Keratinocyte (primary cell): ENCODE measurements around the gene KNCN. TPM values are rescaled to one million over a fixed set of nuclear protein-coding genes. Genes with fewer than 3 reads are reported as not detected.

Experiments used
- DNase-seq: peaks from one replicate; pipeline ENCODE4 v3.0.0-alpha.2; 2011; ENCODE audit warnings: low read depth, missing footprints, low spot score
- FAIRE-seq: peaks from 2 replicates; lab custom pipeline; 2011; peaks lifted over from hg19 to GRCh38; lab: Jason Lieb, UNC
- H2AFZ ChIP-seq: 2 replicates; pipeline ENCODE4 v1.6.0; 2012; ENCODE audit warnings: low read length, control low read depth, inconsistent platforms; ENCODE audit not compliant: control insufficient read depth
- H3K27ac ChIP-seq: 2 replicates; pipeline ENCODE4 v1.5.1; 2011; ENCODE audit warnings: low read length; ENCODE audit not compliant: control insufficient read depth, insufficient read depth
- H3K27me3 ChIP-seq: 3 replicates; pipeline ENCODE4 v1.6.0; 2011; ENCODE audit warnings: low read length; ENCODE audit not compliant: control insufficient read depth, insufficient read depth; ENCODE audit errors: extremely low read depth
- H3K36me3 ChIP-seq, 2 experiments: 2 replicates in 1 of 2; 3 replicates in 1 of 2; pipeline ENCODE4 v1.5.1; 2011; ENCODE audit warnings: low read length in 2 of 2, mild to moderate bottlenecking in 1 of 2; ENCODE audit not compliant: control insufficient read depth in 2 of 2, insufficient read depth in 2 of 2; ENCODE audit errors: extremely low read depth in 1 of 2
- H3K4me1 ChIP-seq: 3 replicates; pipeline ENCODE4 v1.5.1; 2011; ENCODE audit warnings: low read length; ENCODE audit not compliant: control insufficient read depth, insufficient read depth; ENCODE audit errors: extremely low read depth
- H3K4me2 ChIP-seq: 3 replicates; pipeline ENCODE4 v1.6.0; 2011; ENCODE audit warnings: low read depth, low read length; ENCODE audit not compliant: control insufficient read depth, insufficient read depth; ENCODE audit errors: extremely low read depth
- H3K4me3 ChIP-seq, 3 experiments: fragments of 200-600 bp in 1 of 3; sonication (generic) in 1 of 3; 2 replicates in 2 of 3; 3 replicates in 1 of 3; pipeline ENCODE4 v1.5.1; 2011 to 2016; ENCODE audit warnings: low read length in 3 of 3, mild to moderate bottlenecking in 3 of 3, control low read depth in 2 of 3, inconsistent platforms in 1 of 3, low read depth in 1 of 3, mixed read lengths in 1 of 3, mixed run types in 1 of 3, moderate library complexity in 1 of 3; ENCODE audit not compliant: control insufficient read depth in 2 of 3, insufficient read depth in 2 of 3; ENCODE audit errors: extremely low read depth in 1 of 3
- H3K79me2 ChIP-seq: 2 replicates; pipeline ENCODE4 v1.6.0; 2012; ENCODE audit warnings: low read length; ENCODE audit not compliant: control insufficient read depth, insufficient read depth
- H3K9ac ChIP-seq: 3 replicates; pipeline ENCODE4 v1.6.0; 2011; ENCODE audit warnings: low read length; ENCODE audit not compliant: control insufficient read depth, insufficient read depth; ENCODE audit errors: extremely low read depth
- H3K9me1 ChIP-seq: 3 replicates; pipeline ENCODE4 v1.6.0; 2011; ENCODE audit warnings: low read length; ENCODE audit not compliant: control insufficient read depth, insufficient read depth; ENCODE audit errors: extremely low read depth
- H3K9me3 ChIP-seq: 2 replicates; pipeline ENCODE4 v1.5.1; 2012; ENCODE audit warnings: low read depth, low read length; ENCODE audit not compliant: control insufficient read depth
- H4K20me1 ChIP-seq: 3 replicates; pipeline ENCODE4 v1.6.0; 2011; ENCODE audit warnings: low read length; ENCODE audit not compliant: control insufficient read depth, insufficient read depth; ENCODE audit errors: extremely low read depth
- EZH2 ChIP-seq: IDR thresholded peaks from one replicate; pipeline ENCODE4 v1.6.1; 2012; ENCODE audit warnings: inconsistent platforms, mild to moderate bottlenecking, low read length, moderate library complexity
- dilution Hi-C: fragments of 300-500 bp; cut with MboI; formaldehyde crosslinking; loops from one replicate; pipeline ENCODE4 v1.7.0; 2020; ENCODE audit warnings: low sequenced_read_pairs; ENCODE audit not compliant: extremely low pct_ligation_motif_present
- polyA plus RNA-seq, 5 experiments: library from polyadenylated mRNA; depleted of rRNA in 3 of 5; stranded (reverse) in 3 of 5; stranded (forward) in 1 of 5; unstranded in 1 of 5; fragments of >200 nt; gene quantifications; 1 replicate in 1 of 5; 2 replicates in 3 of 5; 3 replicates in 1 of 5; pipeline versions ENCODE4 v1.2.1 to v1.2.3, GENCODE V29; 2011 to 2012; ENCODE audit warnings: missing spikeins in 2 of 5, low read depth in 1 of 5, low replicate concordance in 1 of 5
- TF ChIP-seq, protein P1 (sequence below), 3 experiments: IDR thresholded peaks in 1 of 3; conservative IDR thresholded peaks in 1 of 3; optimal IDR thresholded peaks in 1 of 3; 2 replicates in 2 of 3; 3 replicates in 1 of 3; pipeline versions ENCODE3 to v1.5.1; 2011; ENCODE audit warnings: low read length in 3 of 3, mild to moderate bottlenecking in 3 of 3, moderate library complexity in 2 of 3, control low read depth in 1 of 3, inconsistent platforms in 1 of 3; ENCODE audit not compliant: insufficient read depth in 2 of 3; ENCODE audit errors: extremely low read depth in 1 of 3

Gene KNCN
- polyA plus RNA-seq, 1 donor (not counting 4 experiments of a cell fraction or from before 2014, with no cell fraction given), result not detected

DNA sequence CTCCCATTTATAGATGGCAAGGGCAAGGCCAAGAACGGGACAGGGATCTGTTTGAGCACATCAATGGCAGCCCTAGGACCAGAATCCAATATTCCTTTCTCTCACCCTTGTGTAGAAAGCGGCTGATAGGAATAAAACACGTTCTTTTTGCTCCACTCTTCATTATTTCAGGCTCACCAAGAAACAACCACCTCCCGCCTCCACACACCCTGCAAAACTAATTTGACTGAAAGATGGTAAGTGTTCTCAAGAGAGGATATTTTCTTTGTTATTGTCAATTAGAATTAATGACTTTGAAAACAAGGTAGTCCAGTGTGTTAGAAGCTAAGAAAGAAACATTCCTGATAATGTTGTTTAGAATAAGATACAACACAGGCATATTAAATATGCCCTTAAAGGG, 11.9 kb upstream of the KNCN start:
- H3K79me2 ChIP-seq, result no peaks in the 10 kb centered on the region
- no peaks in the 10 kb centered on the region for H3K4me1 ChIP-seq
- FAIRE-seq (no peak), DNase-seq (no peak)
- H3K27me3 ChIP-seq, result no peaks in the 10 kb centered on the region
- H3K27ac ChIP-seq, result no peak overlapping the region
- H3K4me3 ChIP-seq, result no peak overlapping the region
- no peaks in the 10 kb centered on the region for H4K20me1 ChIP-seq
- H3K9me3 ChIP-seq, result no peaks in the 10 kb centered on the region
- dilution Hi-C loops, result no loop called here
- H3K36me3 ChIP-seq, result peaks cover 27 to 53% of the 10 kb centered on the region in 2 experiments
- no peak overlapping the region for H3K4me2 ChIP-seq
- no peak overlapping the region for H2AFZ ChIP-seq
- no peaks in the 10 kb centered on the region for H3K9me1 ChIP-seq
- no peak overlapping the region for H3K9ac ChIP-seq
- no peak for TF ChIP-seq EZH2
- TF ChIP-seq, protein P1, sequence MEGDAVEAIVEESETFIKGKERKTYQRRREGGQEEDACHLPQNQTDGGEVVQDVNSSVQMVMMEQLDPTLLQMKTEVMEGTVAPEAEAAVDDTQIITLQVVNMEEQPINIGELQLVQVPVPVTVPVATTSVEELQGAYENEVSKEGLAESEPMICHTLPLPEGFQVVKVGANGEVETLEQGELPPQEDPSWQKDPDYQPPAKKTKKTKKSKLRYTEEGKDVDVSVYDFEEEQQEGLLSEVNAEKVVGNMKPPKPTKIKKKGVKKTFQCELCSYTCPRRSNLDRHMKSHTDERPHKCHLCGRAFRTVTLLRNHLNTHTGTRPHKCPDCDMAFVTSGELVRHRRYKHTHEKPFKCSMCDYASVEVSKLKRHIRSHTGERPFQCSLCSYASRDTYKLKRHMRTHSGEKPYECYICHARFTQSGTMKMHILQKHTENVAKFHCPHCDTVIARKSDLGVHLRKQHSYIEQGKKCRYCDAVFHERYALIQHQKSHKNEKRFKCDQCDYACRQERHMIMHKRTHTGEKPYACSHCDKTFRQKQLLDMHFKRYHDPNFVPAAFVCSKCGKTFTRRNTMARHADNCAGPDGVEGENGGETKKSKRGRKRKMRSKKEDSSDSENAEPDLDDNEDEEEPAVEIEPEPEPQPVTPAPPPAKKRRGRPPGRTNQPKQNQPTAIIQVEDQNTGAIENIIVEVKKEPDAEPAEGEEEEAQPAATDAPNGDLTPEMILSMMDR (optimal IDR thresholded peaks at IDR 0.05 in 1 of 3, IDR thresholded peaks at IDR 0.05 in 1 of 3, conservative IDR thresholded peaks at IDR 0.05 in 1 of 3; ENCODE audit: extremely low read depth in 1 of 3, insufficient read depth in 2 of 3, low read length in 3 of 3), result no peak

DNA sequence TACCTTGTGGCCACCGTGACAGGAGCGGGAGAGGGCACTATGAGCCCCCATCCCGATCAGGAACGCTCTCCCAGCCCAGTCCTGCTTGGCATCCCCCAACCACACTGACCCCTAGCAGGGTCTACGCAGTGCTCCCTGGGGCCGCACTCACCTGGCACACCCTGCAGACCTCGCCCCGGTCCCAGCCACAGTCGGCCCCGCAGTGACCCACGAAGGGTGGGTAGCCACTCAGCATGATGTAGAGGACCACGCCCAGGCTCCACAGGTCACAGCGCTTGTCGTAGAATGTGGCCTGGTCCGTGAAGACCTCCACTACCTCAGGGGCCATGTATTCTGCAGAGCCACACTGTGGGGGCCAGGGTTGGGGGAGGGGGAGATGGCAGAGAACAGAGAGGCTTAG, 11.1 kb upstream of the KNCN start:
- Histone ChIP-seq H4K20me1 (no peaks in the 10 kb centered on the region), H3K27me3 (no peaks in the 10 kb centered on the region), H3K9ac (no peak overlapping the region), H3K4me3 (no peak overlapping the region), H3K9me3 (no peaks in the 10 kb centered on the region), H2AFZ (no peak overlapping the region), H3K36me3 (peaks cover 24 to 53% of the 10 kb centered on the region in 2 experiments), H3K4me1 (peaks cover 5% of the 10 kb centered on the region), H3K9me1 (no peaks in the 10 kb centered on the region), H3K4me2 (no peak overlapping the region), H3K79me2 (no peaks in the 10 kb centered on the region), H3K27ac (no peak overlapping the region)
- dilution Hi-C loops, result no loop called here
- TF ChIP-seq, protein P1 (optimal IDR thresholded peaks at IDR 0.05 in 1 of 3, IDR thresholded peaks at IDR 0.05 in 1 of 3, conservative IDR thresholded peaks at IDR 0.05 in 1 of 3; ENCODE audit: extremely low read depth in 1 of 3, insufficient read depth in 2 of 3, low read length in 3 of 3), result no peak
- no peak for TF ChIP-seq EZH2
- FAIRE-seq, result no peak
- DNase-seq, result no peak
